Small intestine (tissue), 7 donors: ENCODE data around the gene APLN. TPM values are rescaled to one million over a fixed set of nuclear protein-coding genes. Genes with fewer than 3 reads are reported as not detected.

Source experiments
- DNase-seq, 2 donors: peaks; one replicate each; pipeline versions ENCODE4 v3.0.0 to v3.0.0-alpha.2; 2013
- FAIRE-seq: peaks from 2 replicates; lab custom pipeline; 2012; peaks lifted over from hg19 to GRCh38; lab: Jason Lieb, UNC
- H3K27ac ChIP-seq, 3 donors: one replicate each; pipeline ENCODE4 v1.5.1; 2013; ENCODE audit warnings: low read length in 2 of 3, mild to moderate bottlenecking in 2 of 3, control low read depth in 1 of 3, inconsistent platforms in 1 of 3, low read depth in 1 of 3, moderate library complexity in 1 of 3
- H3K27me3 ChIP-seq, 3 donors: one replicate each; pipeline ENCODE4 v1.6.1; 2013; ENCODE audit warnings: low read length in 3 of 3, inconsistent platforms in 1 of 3; ENCODE audit not compliant: control insufficient read depth in 3 of 3, insufficient read depth in 3 of 3
- H3K36me3 ChIP-seq, 3 donors: one replicate each; pipeline ENCODE4 v1.6.1; 2013; ENCODE audit warnings: low read length in 3 of 3, inconsistent platforms in 1 of 3, low read depth in 1 of 3, mild to moderate bottlenecking in 1 of 3, moderate library complexity in 1 of 3; ENCODE audit not compliant: control insufficient read depth in 3 of 3, insufficient read depth in 2 of 3
- H3K4me1 ChIP-seq, 3 donors: one replicate each; pipeline ENCODE4 v1.6.1; 2013; ENCODE audit warnings: low read length in 2 of 3, inconsistent platforms in 1 of 3, low read depth in 1 of 3, mild to moderate bottlenecking in 1 of 3, moderate library complexity in 1 of 3; ENCODE audit not compliant: control insufficient read depth in 3 of 3, insufficient read depth in 2 of 3
- H3K4me3 ChIP-seq, 3 donors: one replicate each; pipeline ENCODE4 v1.5.1; 2013; ENCODE audit warnings: low read length in 3 of 3, control low read depth in 1 of 3, inconsistent platforms in 1 of 3, low read depth in 1 of 3, mild to moderate bottlenecking in 1 of 3, moderate library complexity in 1 of 3
- H3K9me3 ChIP-seq, 2 donors: one replicate each; pipeline ENCODE4 v1.6.1; 2013; ENCODE audit warnings: low read depth in 1 of 2, low read length in 1 of 2; ENCODE audit not compliant: control insufficient read depth in 2 of 2, insufficient read depth in 1 of 2
- WGBS, 3 donors: extraction: QIAGEN DNeasy Blood & Tissue Kit; methylation state at CpG; one replicate each; pipeline ENCODE4 v1.1.7; 2013; 5-methylcytosine and 5-hydroxymethylcytosine counted together
- polyA plus RNA-seq, 4 donors: library from polyadenylated mRNA; stranded (reverse) in 3 of 4; unstranded in 1 of 4; fragments of 200-250 nt in 3 of 4; fragments of 120-200 nt in 1 of 4; gene quantifications; one replicate each; pipeline versions ENCODE4 v1.2.1 to v1.2.3, GENCODE V29; 2013
- donor health status: healthy with polysubstance abuse.
- donor health status: control.
- donor health status: control.
- donor health status: Bipolar disorder and iron deficiency.
- donor health status: healthy.

APLN gene
- polyA plus RNA-seq, 4 donors = 0.27 to 1.5 (median 1.2) TPM; not detected in 1

GRCh38 chrX:129650183-129650689 is 4.5 kb downstream of the APLN start:
- H3K36me3 ChIP-seq = no peaks in the 10 kb centered on the region
- no peak for DNase-seq
- no peaks in the 10 kb centered on the region for H3K9me3 ChIP-seq
- H3K4me1 ChIP-seq = peaks cover 0 to 11% (median 0%) of the 10 kb centered on the region in 3 donors
- FAIRE-seq = no peak
- WGBS, 3 donors = 75 to 94% (median 93%) methylated on average over 3 of the region's 3 CpGs
- H3K4me3 ChIP-seq = no peak overlapping the region
- H3K27ac ChIP-seq = no peak overlapping the region
- H3K27me3 ChIP-seq = peaks cover 0 to 12% (median 0%) of the 10 kb centered on the region in 3 donors

- WGBS, 3 donors = 63 to 86% (median 82%) methylated on average over 9 of the region's 9 CpGs
- Histone ChIP-seq H3K9me3 (no peaks in the 10 kb centered on the region), H3K4me3 (no peak overlapping the region), H3K27ac (no peak overlapping the region), H3K4me1 (peaks cover 0 to 8% (median 0%) of the 10 kb centered on the region in 3 donors), H3K36me3 (no peaks in the 10 kb centered on the region), H3K27me3 (peaks cover 0 to 12% (median 0%) of the 10 kb centered on the region in 3 donors)
- no peak for DNase-seq
- FAIRE-seq = no peak
These were observed 5.2 kb downstream of the APLN start for GRCh38 chrX:129649268-129650182.

GRCh38 chrX:129648514-129649267 is 6.1 kb downstream of the APLN start:
- Histone ChIP-seq H3K9me3 (no peaks in the 10 kb centered on the region), H3K36me3 (no peaks in the 10 kb centered on the region), H3K27ac (no peak overlapping the region), H3K4me1 (peaks cover 0 to 3% (median 0%) of the 10 kb centered on the region in 3 donors), H3K27me3 (peaks cover 0 to 12% (median 0%) of the 10 kb centered on the region in 3 donors), H3K4me3 (no peak overlapping the region)
- no peak for DNase-seq
- WGBS, 3 donors = 82 to 95% (median 90%) methylated on average over 16 to 20 of the region's 20 CpGs
- FAIRE-seq = no peak

GRCh38 chrX:129647418-129648410 is 7.0 kb downstream of the APLN start:
- Histone ChIP-seq H3K4me3 (no peak overlapping the region), H3K27ac (no peak overlapping the region), H3K4me1 (no peaks in the 10 kb centered on the region), H3K9me3 (no peaks in the 10 kb centered on the region), H3K27me3 (peaks cover 0 to 4% (median 0%) of the 10 kb centered on the region in 3 donors), H3K36me3 (no peaks in the 10 kb centered on the region)
- FAIRE-seq = no peak
- 81 to 91% (median 87%) methylated on average over 14 of the region's 14 CpGs for WGBS, 3 donors
- no peak for DNase-seq

GRCh38 chrX:129646566-129647417 is 8.0 kb downstream of the APLN start:
- Histone ChIP-seq H3K27me3 (peaks cover 0 to 2% (median 0%) of the 10 kb centered on the region in 3 donors), H3K4me1 (no peaks in the 10 kb centered on the region), H3K9me3 (peaks cover 0 to 2% of the 10 kb centered on the region in 2 donors), H3K27ac (no peak overlapping the region), H3K4me3 (no peak overlapping the region), H3K36me3 (no peaks in the 10 kb centered on the region)
- 69 to 83% (median 83%) methylated on average over 11 to 13 of the region's 13 CpGs for WGBS, 3 donors
- no peak for FAIRE-seq
- no peak for DNase-seq

- Histone ChIP-seq H3K9me3 (peaks cover 0 to 10% of the 10 kb centered on the region in 2 donors), H3K4me1 (peaks cover 0 to 1% (median 0%) of the 10 kb centered on the region in 3 donors), H3K27me3 (no peaks in the 10 kb centered on the region), H3K4me3 (no peak overlapping the region), H3K36me3 (no peaks in the 10 kb centered on the region), H3K27ac (no peak overlapping the region)
- DNase-seq (no peak), FAIRE-seq (no peak)
- 52 to 79% (median 64%) methylated on average over 4 of the region's 4 CpGs for WGBS, 3 donors
These were observed 12.1 kb downstream of the APLN start for GRCh38 chrX:129642641-129643040.

- H3K4me1 ChIP-seq = peaks cover 0 to 8% (median 0%) of the 10 kb centered on the region in 3 donors
- WGBS, 3 donors = 52 to 89% (median 83%) methylated on average over 3 of the region's 3 CpGs
- H3K4me3 ChIP-seq = no peak overlapping the region
- H3K27ac ChIP-seq = no peak overlapping the region
- H3K27me3 ChIP-seq = no peaks in the 10 kb centered on the region
- DNase-seq (no peak), FAIRE-seq (no peak)
- H3K36me3 ChIP-seq = no peaks in the 10 kb centered on the region
- peaks cover 0 to 10% of the 10 kb centered on the region in 2 donors for H3K9me3 ChIP-seq
These were observed 12.8 kb downstream of the APLN start for GRCh38 chrX:129641941-129642340.
